Measurements from ENCODE around the gene EOLA2.
"Not testable (repeated sequence)": the region's sequence is repeated elsewhere in the genome, so short reads cannot be mapped to it uniquely, and the experiment has no call there.

DNA sequence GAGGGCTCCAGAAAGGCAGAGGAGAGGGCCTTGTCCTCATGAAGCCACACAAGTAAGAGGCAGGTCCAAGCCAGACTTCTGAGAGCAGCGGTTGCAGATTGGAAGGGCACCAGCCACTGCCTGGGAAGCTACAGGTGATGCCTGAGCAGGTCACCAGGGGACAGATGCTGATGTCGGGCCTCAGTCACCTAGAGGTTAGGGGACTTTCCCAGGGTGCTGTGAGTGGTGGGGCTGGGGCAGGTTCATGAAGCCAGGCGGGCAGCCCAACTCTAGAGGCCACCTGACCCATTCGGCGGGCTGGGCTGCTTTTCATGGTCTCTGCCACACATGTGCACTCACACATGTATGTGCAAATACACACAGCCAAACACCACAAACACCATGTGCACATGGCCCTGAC lies 5.3 kb downstream of the EOLA2 start:
- not testable (repeated sequence) for TF ChIP-seq CTCF (IDR thresholded peaks at IDR 0.05); EZH2 (IDR thresholded peaks at IDR 0.05; ENCODE audit: borderline replicate concordance, insufficient read depth, low read depth, low read length, poor library complexity, severe bottlenecking)
